Breast epithelium (tissue), 4 donors: ENCODE results near the gene DCLK1. TPM values are rescaled to one million over a fixed set of nuclear protein-coding genes. Genes with fewer than 3 reads are reported as not detected.

ENCODE experiments used
- DNase-seq, 2 donors: peaks; one replicate each; pipeline ENCODE4 v3.0.0-alpha.2; 2019; ENCODE audit warnings: low spot score in 2 of 2
- H3K27ac ChIP-seq, 2 donors: fragments of 200-600 bp; sonication (generic) in 1 of 2; one replicate each; pipeline ENCODE4 v1.5.1; 2016 to 2019; ENCODE audit warnings: mild to moderate bottlenecking in 1 of 2
- H3K27me3 ChIP-seq, 2 donors: fragments of 200-600 bp; sonication (generic) in 1 of 2; one replicate each; pipeline versions ENCODE4 v1.5.1 to v1.6.0; 2017 to 2019; ENCODE audit warnings: control low read depth in 1 of 2, mild to moderate bottlenecking in 1 of 2
- H3K36me3 ChIP-seq: fragments of 200-600 bp; one replicate; pipeline ENCODE4 v1.5.1; 2019
- H3K4me1 ChIP-seq, 2 donors: fragments of 200-600 bp; sonication (generic); one replicate each; pipeline ENCODE4 v1.5.1; 2016 to 2019; ENCODE audit warnings: control low read depth in 1 of 2
- H3K4me3 ChIP-seq, 3 donors: fragments of 200-600 bp; sonication (generic); 1 replicate in 2 of 3; 2 replicates in 1 of 3; pipeline ENCODE4 v1.5.1; 2016 to 2019; ENCODE audit warnings: mild to moderate bottlenecking in 3 of 3, moderate library complexity in 2 of 3
- H3K9me3 ChIP-seq, 2 donors: fragments of 200-600 bp; sonication (generic) in 1 of 2; one replicate each; pipeline ENCODE4 v1.5.1; 2016 to 2019; ENCODE audit warnings: control low read depth in 1 of 2
- CTCF ChIP-seq, 3 donors: fragments of 450-650 bp; IDR thresholded peaks; one replicate each; pipeline ENCODE4 v1.5.1; 2016 to 2017; ENCODE audit warnings: antibody characterized with exemption in 3 of 3, mild to moderate bottlenecking in 3 of 3, moderate library complexity in 3 of 3
- POLR2A ChIP-seq: fragments of 450-650 bp; IDR thresholded peaks from one replicate; pipeline ENCODE4 v1.6.1; 2016; ENCODE audit warnings: antibody characterized with exemption, mild to moderate bottlenecking, moderate library complexity
- POLR2AphosphoS5 ChIP-seq, 3 donors: sonication (generic); formaldehyde crosslinking; IDR thresholded peaks; one replicate each; pipeline ENCODE4 v1.6.1; 2017; ENCODE audit warnings: antibody characterized with exemption in 3 of 3
- intact Hi-C: fragments of 100-400 bp; cut with DNase I; formaldehyde crosslinking; loops from one replicate; pipeline ENCODE4 v1.15.1; 2023; ENCODE audit warnings: low total_unique reads
- total RNA-seq, 3 donors: library from RNA; depleted of rRNA; stranded (reverse); fragments of >200 nt; gene quantifications; one replicate each; pipeline ENCODE4 v1.1.0, GENCODE V29; 2016

Gene DCLK1
- total RNA-seq, 3 donors from 2014 or later: 21.2 to 158 (median 28.2) TPM

GRCh38 chr13:36028359-36029025 lies 102.7 kb downstream of the DCLK1 start:
- no peak for TF ChIP-seq POLR2A
- TF ChIP-seq POLR2AphosphoS5 (IDR thresholded peaks at IDR 0.05): no peak
- no peak for TF ChIP-seq CTCF (IDR thresholded peaks at IDR 0.05)
- Histone ChIP-seq H3K27me3 (no peaks in the 10 kb centered on the region), H3K4me3 (no peak overlapping the region), H3K4me1 (peaks cover 0 to 7% of the 10 kb centered on the region in 2 donors), H3K27ac (peak overlapping the region in 1 of 2 donors; percentile 19), H3K36me3 (no peaks in the 10 kb centered on the region), H3K9me3 (no peaks in the 10 kb centered on the region)
- intact Hi-C loops: no loop called here
- no peak for DNase-seq

- TF ChIP-seq POLR2AphosphoS5 (IDR thresholded peaks at IDR 0.05): no peak
- no peak for TF ChIP-seq POLR2A
- no peak for TF ChIP-seq CTCF (IDR thresholded peaks at IDR 0.05)
- intact Hi-C loops: no loop called here
- H3K9me3 ChIP-seq: no peaks in the 10 kb centered on the region
- H3K27ac ChIP-seq: no peak overlapping the region
- peaks cover 0 to 5% of the 10 kb centered on the region in 2 donors for H3K4me1 ChIP-seq
- no peaks in the 10 kb centered on the region for H3K27me3 ChIP-seq
- H3K4me3 ChIP-seq: no peak overlapping the region
- DNase-seq: no peak
- no peaks in the 10 kb centered on the region for H3K36me3 ChIP-seq
These were observed 104.7 kb downstream of the DCLK1 start for GRCh38 chr13:36026531-36026930.

- peaks cover 5% of the 10 kb centered on the region in 2 donors for H3K9me3 ChIP-seq
- no peak for DNase-seq
- no peaks in the 10 kb centered on the region for H3K4me1 ChIP-seq
- H3K4me3 ChIP-seq: no peak overlapping the region
- no peak overlapping the region for H3K27ac ChIP-seq
- TF ChIP-seq POLR2AphosphoS5 (IDR thresholded peaks at IDR 0.05) (no peak), POLR2A (no peak), CTCF (IDR thresholded peaks at IDR 0.05) (no peak)
- H3K27me3 ChIP-seq: no peaks in the 10 kb centered on the region
- intact Hi-C loops: no loop called here
- no peaks in the 10 kb centered on the region for H3K36me3 ChIP-seq
These were observed 116.4 kb downstream of the DCLK1 start for GRCh38 chr13:36014763-36015162.

- TF ChIP-seq POLR2AphosphoS5 (IDR thresholded peaks at IDR 0.05) (no peak), CTCF (IDR thresholded peaks at IDR 0.05) (no peak), POLR2A (no peak)
- Histone ChIP-seq H3K27me3 (no peaks in the 10 kb centered on the region), H3K36me3 (no peaks in the 10 kb centered on the region), H3K27ac (peak overlapping the region; percentile 20 to 33), H3K9me3 (no peaks in the 10 kb centered on the region), H3K4me1 (no peaks in the 10 kb centered on the region), H3K4me3 (no peak overlapping the region)
- no peak for DNase-seq
- intact Hi-C loops: no loop called here
These were observed 124.1 kb downstream of the DCLK1 start for GRCh38 chr13:36006894-36007675.

- TF ChIP-seq POLR2AphosphoS5 (IDR thresholded peaks at IDR 0.05) (no peak), CTCF (IDR thresholded peaks at IDR 0.05) (no peak), POLR2A (no peak)
- peak overlapping the region; percentile 20 to 33 for H3K27ac ChIP-seq
- DNase-seq: no peak
- H3K4me1 ChIP-seq: no peaks in the 10 kb centered on the region
- no peak overlapping the region for H3K4me3 ChIP-seq
- H3K36me3 ChIP-seq: no peaks in the 10 kb centered on the region
- H3K9me3 ChIP-seq: no peaks in the 10 kb centered on the region
- intact Hi-C loops: no loop called here
- no peaks in the 10 kb centered on the region for H3K27me3 ChIP-seq
These were observed 124.8 kb downstream of the DCLK1 start for GRCh38 chr13:36006347-36006746.
